ENCODE results near the gene EP400. TPM values are rescaled to one million over a fixed set of nuclear protein-coding genes. Genes with fewer than 3 reads are reported as not detected.

The EP400 gene
- total RNA-seq, 1 donor from 2014 or later: 11.9 TPM

DNA sequence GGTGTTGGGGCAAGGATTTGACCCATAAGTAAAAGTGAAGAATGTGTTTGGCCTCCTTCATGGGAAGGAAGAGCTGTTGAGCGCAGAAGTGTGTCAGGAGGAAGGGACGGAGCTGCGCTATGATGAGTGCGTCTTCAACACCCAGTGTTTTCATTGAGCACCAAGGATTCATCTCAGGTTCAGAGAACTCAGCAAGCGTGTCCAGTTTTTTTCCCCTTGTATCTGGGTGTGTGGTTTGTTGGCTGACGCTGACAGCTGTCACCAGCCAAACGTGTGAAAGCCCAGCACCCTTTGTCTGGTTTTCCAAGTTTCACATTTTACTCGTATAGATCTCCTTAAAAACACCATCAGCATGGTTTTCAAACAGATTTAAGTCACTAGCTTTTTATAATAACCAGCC is 12.3 kb downstream of the EP400 start:
- TF ChIP-seq, protein P1, sequence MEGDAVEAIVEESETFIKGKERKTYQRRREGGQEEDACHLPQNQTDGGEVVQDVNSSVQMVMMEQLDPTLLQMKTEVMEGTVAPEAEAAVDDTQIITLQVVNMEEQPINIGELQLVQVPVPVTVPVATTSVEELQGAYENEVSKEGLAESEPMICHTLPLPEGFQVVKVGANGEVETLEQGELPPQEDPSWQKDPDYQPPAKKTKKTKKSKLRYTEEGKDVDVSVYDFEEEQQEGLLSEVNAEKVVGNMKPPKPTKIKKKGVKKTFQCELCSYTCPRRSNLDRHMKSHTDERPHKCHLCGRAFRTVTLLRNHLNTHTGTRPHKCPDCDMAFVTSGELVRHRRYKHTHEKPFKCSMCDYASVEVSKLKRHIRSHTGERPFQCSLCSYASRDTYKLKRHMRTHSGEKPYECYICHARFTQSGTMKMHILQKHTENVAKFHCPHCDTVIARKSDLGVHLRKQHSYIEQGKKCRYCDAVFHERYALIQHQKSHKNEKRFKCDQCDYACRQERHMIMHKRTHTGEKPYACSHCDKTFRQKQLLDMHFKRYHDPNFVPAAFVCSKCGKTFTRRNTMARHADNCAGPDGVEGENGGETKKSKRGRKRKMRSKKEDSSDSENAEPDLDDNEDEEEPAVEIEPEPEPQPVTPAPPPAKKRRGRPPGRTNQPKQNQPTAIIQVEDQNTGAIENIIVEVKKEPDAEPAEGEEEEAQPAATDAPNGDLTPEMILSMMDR (conservative IDR thresholded peaks at IDR 0.05; ENCODE audit: low read depth, low read length): no peak
- H3K4me3 ChIP-seq (ENCODE audit: low read depth, low read length): no peak overlapping the region
- no peak for DNase-seq (ENCODE audit: low read depth)

DNA sequence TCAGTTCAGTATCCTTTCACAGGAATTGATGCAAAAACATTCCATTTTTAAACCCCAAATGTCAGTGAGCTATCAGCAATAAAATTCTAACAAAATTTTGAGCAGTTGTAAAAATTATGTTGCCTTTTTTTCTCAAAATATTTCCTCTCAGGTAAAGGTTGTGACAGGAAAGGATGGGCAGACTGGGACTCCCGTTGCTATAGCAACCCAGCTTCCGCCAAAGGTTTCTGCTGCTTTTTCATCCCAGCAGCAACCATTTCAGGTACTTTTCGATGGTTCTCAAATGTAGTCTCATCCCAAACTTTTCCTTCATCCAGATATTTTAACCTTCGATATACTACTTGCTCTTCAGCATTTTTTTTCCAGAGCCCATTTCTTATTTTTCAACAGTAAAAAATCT is 13.6 kb downstream of the EP400 start:
- TF ChIP-seq, protein P1 (conservative IDR thresholded peaks at IDR 0.05; ENCODE audit: low read depth, low read length): no peak
- no peak overlapping the region for H3K4me3 ChIP-seq (ENCODE audit: low read depth, low read length)
- no peak for DNase-seq (ENCODE audit: low read depth)

DNA sequence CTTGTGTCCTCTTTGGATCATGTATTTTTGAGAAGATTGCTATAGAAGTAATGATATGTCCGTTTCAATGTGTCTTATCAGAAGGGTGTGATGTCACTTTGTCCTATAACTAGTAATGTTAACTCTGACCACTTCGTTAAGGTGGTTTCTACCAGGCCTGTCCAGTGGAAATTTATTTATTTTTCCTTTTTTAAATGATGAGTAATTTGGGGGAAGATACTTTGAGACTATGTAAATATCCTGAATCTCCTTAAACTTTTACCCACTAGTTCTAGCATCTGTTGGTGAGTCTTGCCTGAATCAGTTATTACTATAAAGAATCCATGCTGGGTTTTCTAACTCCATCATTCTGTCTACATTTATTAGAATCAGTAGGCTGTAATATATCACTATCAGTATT is 15.3 kb downstream of the EP400 start:
- TF ChIP-seq, protein P1 (conservative IDR thresholded peaks at IDR 0.05; ENCODE audit: low read depth, low read length): no peak
- no peak overlapping the region for H3K4me3 ChIP-seq (ENCODE audit: low read depth, low read length)
- DNase-seq (ENCODE audit: low read depth): no peak

DNA sequence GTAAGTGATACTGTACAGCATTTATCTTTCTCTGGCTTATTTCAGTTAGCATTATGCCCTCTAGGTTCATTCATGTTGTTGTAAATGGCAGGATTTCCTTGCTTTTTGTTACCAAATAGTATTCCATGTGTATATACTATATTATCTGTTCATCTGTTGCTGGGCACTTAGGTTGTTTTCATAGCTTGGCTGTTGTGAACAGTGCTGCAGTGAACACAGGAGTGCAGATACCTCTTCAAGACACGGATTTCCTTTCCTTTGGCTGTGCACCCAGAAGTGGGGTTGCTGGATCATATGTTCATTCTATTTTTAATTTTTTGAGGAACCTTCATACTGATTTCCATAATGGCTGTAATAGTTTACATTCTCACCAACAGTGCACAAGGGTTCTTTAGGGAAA is 21.5 kb downstream of the EP400 start:
- no peak overlapping the region for H3K4me3 ChIP-seq (ENCODE audit: low read depth, low read length)
- TF ChIP-seq, protein P1 (conservative IDR thresholded peaks at IDR 0.05; ENCODE audit: low read depth, low read length): no peak
- DNase-seq (ENCODE audit: low read depth): no peak

DNA sequence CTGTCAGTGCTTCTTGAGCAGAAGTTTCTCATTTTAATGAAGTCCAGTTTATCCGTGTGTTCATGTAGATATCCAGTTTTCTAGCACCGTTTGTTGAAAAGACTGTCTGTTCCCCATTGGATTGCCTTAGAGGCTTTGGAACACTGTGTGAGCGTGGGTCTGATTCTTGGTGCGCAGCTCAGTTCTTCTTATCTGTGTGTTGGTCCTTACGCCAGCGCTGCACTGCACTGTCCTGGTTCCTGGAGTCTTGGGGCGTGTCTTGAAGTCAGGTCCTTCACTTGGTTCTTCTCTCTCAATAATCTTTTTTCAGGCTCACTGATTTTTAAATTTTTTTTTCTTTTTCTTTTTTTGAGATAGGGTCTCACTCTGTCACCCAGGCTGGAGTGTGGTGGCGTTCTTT is 25.5 kb downstream of the EP400 start:
- H3K4me3 ChIP-seq (ENCODE audit: low read depth, low read length): no peak overlapping the region
- TF ChIP-seq, protein P1 (conservative IDR thresholded peaks at IDR 0.05; ENCODE audit: low read depth, low read length): no peak
- no peak for DNase-seq (ENCODE audit: low read depth)

DNA sequence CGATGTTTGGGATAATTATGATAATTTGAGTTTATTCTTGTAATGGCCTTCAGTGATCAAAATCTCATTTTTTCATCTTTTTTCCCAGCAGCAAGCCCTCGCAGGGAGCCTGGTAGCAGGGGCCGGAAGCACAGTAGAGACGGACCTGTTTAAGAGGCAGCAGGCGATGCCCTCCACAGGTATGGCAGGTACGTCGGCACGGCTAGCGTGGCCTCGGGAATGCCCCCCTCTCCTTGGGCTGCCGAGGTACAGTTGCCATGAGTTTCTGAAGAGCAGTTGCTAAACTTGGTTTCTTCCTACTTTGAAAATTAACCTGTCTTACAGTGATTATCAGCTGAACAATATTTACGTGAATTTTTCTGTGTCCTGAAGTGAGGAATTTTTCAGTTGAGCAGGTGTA is 29.9 kb downstream of the EP400 start:
- no peak for DNase-seq (ENCODE audit: low read depth)
- TF ChIP-seq, protein P1 (conservative IDR thresholded peaks at IDR 0.05; ENCODE audit: low read depth, low read length): no peak
- H3K4me3 ChIP-seq (ENCODE audit: low read depth, low read length): no peak overlapping the region

DNA sequence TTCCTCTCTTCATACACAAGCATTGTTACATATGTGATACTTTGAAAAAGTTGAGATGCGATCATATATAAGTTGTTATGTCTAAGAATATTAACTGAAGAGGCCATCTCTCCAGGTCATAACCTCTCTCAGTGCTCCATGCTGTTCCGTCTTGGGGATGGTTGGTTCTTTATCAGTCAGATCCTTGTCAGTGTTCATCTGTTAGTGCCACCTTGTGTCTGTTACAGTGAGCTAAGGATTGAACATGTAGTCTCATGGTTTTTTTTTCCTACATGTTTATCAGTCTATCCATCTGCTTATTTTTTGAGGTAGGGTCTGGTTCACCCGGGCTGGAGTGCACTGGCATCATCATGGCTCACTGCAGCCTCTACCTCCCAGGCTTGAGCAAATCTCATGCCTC is 30.5 kb downstream of the EP400 start:
- TF ChIP-seq, protein P1 (conservative IDR thresholded peaks at IDR 0.05; ENCODE audit: low read depth, low read length): peak; percentile 40
- no peak overlapping the region for H3K4me3 ChIP-seq (ENCODE audit: low read depth, low read length)
- no peak for DNase-seq (ENCODE audit: low read depth)
